Testis (tissue), 3 donors: ENCODE measurements around the gene C1orf21. TPM values are rescaled to one million over a fixed set of nuclear protein-coding genes. Genes with fewer than 3 reads are reported as not detected.

Source experiments
- DNase-seq: peaks from one replicate; pipeline ENCODE4 v3.0.0-alpha.2; 2019
- H3K27ac ChIP-seq, 2 donors: fragments of 200-600 bp; sonication (generic); one replicate each; pipeline ENCODE4 v1.5.1; 2019
- H3K27me3 ChIP-seq: fragments of 200-600 bp; sonication (generic); one replicate; pipeline ENCODE4 v1.5.1; 2019
- H3K36me3 ChIP-seq: fragments of 200-600 bp; sonication (generic); one replicate; pipeline ENCODE4 v1.5.1; 2017; ENCODE audit warnings: low read depth; ENCODE audit errors: missing control alignments
- H3K4me1 ChIP-seq: fragments of 200-600 bp; sonication (generic); one replicate; pipeline ENCODE4 v1.5.1; 2019
- H3K4me3 ChIP-seq, 2 donors: fragments of 200-600 bp; sonication (generic); one replicate each; pipeline ENCODE4 v1.5.1; 2017 to 2019
- H3K9me3 ChIP-seq: fragments of 200-600 bp; sonication (generic); one replicate; pipeline ENCODE4 v1.5.1; 2017
- CTCF ChIP-seq, 3 experiments: fragments of 450-650 bp in 2 of 3; fragments of 200-600 bp in 1 of 3; sonication (generic) in 1 of 3; IDR thresholded peaks; one replicate each; pipeline ENCODE4 v1.5.1; 2016 to 2019; ENCODE audit warnings: antibody characterized with exemption in 3 of 3, mild to moderate bottlenecking in 2 of 3, moderate library complexity in 1 of 3
- POLR2A ChIP-seq: fragments of 450-650 bp; IDR thresholded peaks from one replicate; pipeline ENCODE4 v1.6.1; 2017; ENCODE audit warnings: antibody characterized with exemption, mild to moderate bottlenecking, moderate library complexity
- WGBS, 2 donors: methylation state at CpG; one replicate each; pipeline ENCODE4 v1.1.5; 2018; 5-methylcytosine and 5-hydroxymethylcytosine counted together
- intact Hi-C: fragments of 100-400 bp; cut with DNase I; formaldehyde crosslinking; loops from one replicate; pipeline ENCODE4 v1.15.1; 2023; ENCODE audit warnings: low total_unique reads
- polyA plus RNA-seq: library from polyadenylated mRNA; stranded (reverse); fragments of 350-450 nt; fragmentation: Illumina TruSeq; extraction: RNeasy Lipid Tissue Mini Kit (QIAGEN cat#74804); gene quantifications from one replicate; pipeline ENCODE4 v1.2.3, GENCODE V29; 2014; ENCODE audit warnings: low read depth, low replicate concordance; ENCODE audit not compliant: insufficient read depth
- total RNA-seq, 2 donors: library from RNA; depleted of rRNA; stranded (reverse); fragments of >200 nt; gene quantifications; one replicate each; pipeline ENCODE4 v1.2.3, GENCODE V29; 2016

The C1orf21 gene
- total and polyA plus RNA-seq, 3 donors from 2014 or later = 13.9 to 17.2 (median 16.0) TPM

- Histone ChIP-seq H3K9me3 (no peaks in the 10 kb centered on the region), H3K27me3 (no peaks in the 10 kb centered on the region), H3K36me3 (no peaks in the 10 kb centered on the region), H3K4me1 (no peaks in the 10 kb centered on the region), H3K27ac (no peak overlapping the region), H3K4me3 (no peak overlapping the region)
- DNase-seq = no peak
- intact Hi-C loops = no loop called here
- 82 to 87% methylated on average over 4 of the region's 4 CpGs for WGBS, 2 donors
- no peak for TF ChIP-seq POLR2A
- TF ChIP-seq CTCF (IDR thresholded peaks at IDR 0.05) = no peak
Observed at GRCh38 chr1:184647471-184647870, 260.6 kb downstream of the C1orf21 start.

GRCh38 chr1:184648160-184648855, 261.5 kb downstream of the C1orf21 start:
- Histone ChIP-seq H3K36me3 (no peaks in the 10 kb centered on the region), H3K4me1 (no peaks in the 10 kb centered on the region), H3K9me3 (no peaks in the 10 kb centered on the region), H3K27ac (no peak overlapping the region), H3K4me3 (no peak overlapping the region), H3K27me3 (no peaks in the 10 kb centered on the region)
- 91 to 96% methylated on average over 4 of the region's 4 CpGs for WGBS, 2 donors
- TF ChIP-seq POLR2A = no peak
- no peak for TF ChIP-seq CTCF (IDR thresholded peaks at IDR 0.05)
- intact Hi-C loops = no loop called here
- no peak for DNase-seq

- Histone ChIP-seq H3K36me3 (no peaks in the 10 kb centered on the region), H3K4me1 (no peaks in the 10 kb centered on the region), H3K27me3 (no peaks in the 10 kb centered on the region), H3K9me3 (no peaks in the 10 kb centered on the region), H3K4me3 (no peak overlapping the region), H3K27ac (no peak overlapping the region)
- no peak for TF ChIP-seq CTCF (IDR thresholded peaks at IDR 0.05)
- TF ChIP-seq POLR2A = no peak
- DNase-seq = no peak
- 89 to 93% methylated on average over 6 of the region's 6 CpGs for WGBS, 2 donors
- intact Hi-C loops = no loop called here
Observed at GRCh38 chr1:184648856-184649201, 262.0 kb downstream of the C1orf21 start.

GRCh38 chr1:184649451-184649888, 262.6 kb downstream of the C1orf21 start:
- Histone ChIP-seq H3K27me3 (no peaks in the 10 kb centered on the region), H3K9me3 (no peaks in the 10 kb centered on the region), H3K4me3 (no peak overlapping the region), H3K27ac (no peak overlapping the region), H3K4me1 (no peaks in the 10 kb centered on the region), H3K36me3 (no peaks in the 10 kb centered on the region)
- intact Hi-C loops = no loop called here
- no peak for DNase-seq
- WGBS, 2 donors = 78 to 93% methylated on average over 7 of the region's 7 CpGs
- TF ChIP-seq POLR2A (no peak), CTCF (IDR thresholded peaks at IDR 0.05) (no peak)

GRCh38 chr1:184650177-184650866, 263.5 kb downstream of the C1orf21 start:
- Histone ChIP-seq H3K36me3 (no peaks in the 10 kb centered on the region), H3K9me3 (no peaks in the 10 kb centered on the region), H3K27ac (no peak overlapping the region), H3K4me3 (no peak overlapping the region), H3K27me3 (no peaks in the 10 kb centered on the region), H3K4me1 (peaks cover 4% of the 10 kb centered on the region)
- WGBS, 2 donors = 88 to 90% methylated on average over 5 of the region's 5 CpGs
- DNase-seq = no peak
- TF ChIP-seq POLR2A (no peak), CTCF (IDR thresholded peaks at IDR 0.05) (no peak)
- intact Hi-C loops = no loop called here
